Activated CD4-positive, alpha-beta T cell treated with anti-CD3 and anti-CD28 coated beads, Interleukin-2, amount 50 U/mL, for 4 hours (primary cell): ENCODE results near the gene SYT1.
"Not testable (repeated sequence)": the region's sequence is repeated elsewhere in the genome, so short reads cannot be mapped to it uniquely, and the experiment has no call there.

Experiments used
- DNase-seq, 2 experiments: peaks; one replicate each; pipeline ENCODE4 v3.0.0-alpha.2; 2020

The SYT1 gene

DNA sequence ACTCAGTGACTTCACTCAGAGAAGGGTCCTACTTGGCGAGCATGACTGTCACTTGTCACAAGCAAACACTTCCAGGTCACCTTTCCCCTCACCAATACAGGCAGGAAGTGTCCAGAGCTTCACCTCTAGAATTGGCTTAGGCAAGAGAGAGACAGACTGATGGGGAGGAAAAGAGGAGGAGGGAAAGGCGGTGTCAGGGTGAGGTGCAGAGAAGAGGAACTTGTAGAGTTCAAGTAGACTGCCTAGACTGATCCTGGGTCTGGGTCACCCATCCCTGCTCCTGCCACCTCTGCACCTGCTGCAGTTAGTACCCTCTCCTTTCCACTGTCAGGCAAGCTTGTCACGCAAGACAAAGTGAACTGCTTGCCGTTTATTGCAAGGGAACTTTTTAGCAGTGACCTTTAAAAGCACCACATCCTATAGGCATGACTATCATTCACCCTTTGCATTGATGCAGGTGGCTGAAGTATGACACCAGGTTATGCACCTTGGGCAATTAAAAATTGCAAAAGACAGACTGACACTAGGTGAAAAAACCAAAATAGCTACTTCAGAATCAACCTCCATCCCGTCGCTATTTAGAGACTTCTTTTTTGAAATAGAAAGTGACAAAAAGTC is 292.4 kb downstream of the SYT1 start:
- DNase-seq, result no peak

DNA sequence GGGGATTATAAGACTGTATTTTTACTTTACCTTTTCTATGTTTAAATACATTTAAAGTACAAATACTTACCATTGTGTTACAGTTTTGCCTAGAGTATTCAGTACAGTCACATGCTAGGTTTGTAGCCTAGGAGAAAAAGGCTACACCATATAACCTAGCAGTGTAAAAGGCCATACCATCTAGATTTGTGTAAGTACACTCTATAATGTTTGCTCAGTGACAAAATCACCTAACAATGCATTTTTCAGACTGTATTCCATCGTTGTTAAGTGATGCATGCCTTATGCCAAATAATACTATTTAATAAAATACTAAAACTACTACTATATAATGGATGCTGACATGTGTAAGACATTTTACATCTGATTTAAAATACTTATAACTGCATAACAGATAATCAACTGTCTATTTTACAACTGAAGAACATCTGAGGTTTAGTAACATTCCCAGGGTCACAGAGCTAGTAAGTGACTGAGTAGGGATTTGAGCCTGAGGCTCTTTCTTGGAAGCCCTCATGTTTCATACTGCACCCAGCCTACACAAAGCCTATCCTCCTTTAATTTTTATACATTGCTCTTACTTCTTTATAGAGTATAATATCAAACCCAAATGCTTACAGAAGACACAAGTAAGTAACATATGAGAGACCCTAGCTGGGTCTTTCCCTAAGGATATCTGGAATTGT is 296.8 kb downstream of the SYT1 start:
- DNase-seq, result no peak

DNA sequence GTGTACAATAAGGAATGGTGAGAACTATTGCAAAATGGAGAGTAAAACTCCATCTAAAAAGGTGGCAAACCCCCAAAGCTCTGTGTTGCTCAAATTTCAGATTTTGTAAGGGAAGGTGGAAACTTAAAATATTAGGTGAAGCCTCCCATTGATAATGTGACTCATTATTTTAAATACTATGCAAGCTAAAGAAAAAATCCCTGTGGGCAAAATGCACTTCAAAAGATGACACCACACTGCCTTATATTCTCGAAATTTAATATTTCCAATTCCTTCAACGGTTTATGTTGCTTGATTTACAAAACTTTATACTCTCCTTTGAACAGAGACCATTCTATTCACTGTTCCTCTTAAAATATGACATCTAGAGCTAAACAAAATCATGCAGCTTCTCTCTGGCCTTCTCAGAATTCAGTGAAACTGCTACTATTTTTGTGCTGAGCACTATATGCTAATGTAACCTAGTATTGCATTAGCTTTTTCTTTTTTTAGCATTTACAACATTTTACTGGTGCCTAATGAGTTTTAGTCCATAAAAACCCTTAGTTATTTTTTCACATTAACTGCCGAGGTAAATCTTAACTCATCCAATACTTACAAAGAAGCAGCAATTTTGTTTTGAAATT is 297.7 kb downstream of the SYT1 start:
- DNase-seq, result no peak

DNA sequence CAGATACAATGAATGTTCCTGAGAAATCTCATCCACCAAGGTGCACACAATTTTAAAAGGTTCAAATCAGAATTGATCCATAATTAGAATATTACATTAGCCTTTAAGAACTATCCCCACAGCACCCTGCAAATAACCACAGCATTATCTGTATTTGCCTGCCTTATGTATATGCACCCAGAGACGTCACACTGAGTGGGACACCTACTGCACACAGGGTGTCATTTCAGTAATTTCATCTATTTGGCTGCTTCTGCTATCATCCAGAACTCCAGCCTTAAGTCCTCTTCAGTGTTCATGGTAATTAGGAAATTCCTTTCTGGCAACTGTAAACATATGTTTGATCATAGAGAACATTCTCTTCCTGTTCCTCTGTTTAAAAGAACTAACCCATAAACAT is 298.4 kb downstream of the SYT1 start:
- no peak for DNase-seq

DNA sequence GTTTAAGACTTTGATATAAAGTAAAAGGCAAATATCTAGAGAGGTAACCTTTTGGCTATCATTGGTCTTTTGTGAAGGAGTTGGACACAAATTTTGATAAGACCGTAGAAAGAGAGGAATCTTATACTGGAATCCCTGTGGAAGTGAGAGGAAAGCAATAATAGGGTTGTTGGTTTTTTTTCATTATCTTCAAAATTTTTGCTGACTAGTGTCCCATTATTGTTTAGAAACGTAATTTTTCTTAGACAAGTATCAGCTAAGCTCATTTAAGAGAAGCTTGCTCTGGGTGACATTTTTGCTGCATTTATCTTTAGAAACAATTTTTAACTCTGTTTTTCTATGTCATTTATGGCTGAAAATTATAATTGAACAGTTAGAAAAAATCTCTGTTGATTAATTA is 300.3 kb downstream of the SYT1 start:
- no peak for DNase-seq

DNA sequence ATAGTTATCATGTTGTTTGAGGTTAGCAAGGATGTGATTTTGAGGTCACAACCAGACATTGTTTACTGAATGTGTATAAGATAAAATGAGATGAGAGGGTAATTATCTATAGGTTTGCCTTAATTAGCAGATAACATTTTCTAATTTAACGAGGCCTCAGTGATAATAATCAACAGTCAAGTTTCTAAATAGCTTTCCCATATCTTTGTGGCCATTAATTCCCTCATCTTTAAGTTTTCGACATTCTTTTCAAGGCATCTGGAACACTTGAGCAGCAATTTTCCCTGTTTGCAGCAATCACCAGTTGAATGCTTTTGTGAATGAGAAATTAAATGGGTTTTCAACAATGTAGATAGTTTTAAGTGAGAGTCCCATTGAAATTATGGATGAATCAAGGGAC is 304.1 kb downstream of the SYT1 start:
- DNase-seq, result no peak

DNA sequence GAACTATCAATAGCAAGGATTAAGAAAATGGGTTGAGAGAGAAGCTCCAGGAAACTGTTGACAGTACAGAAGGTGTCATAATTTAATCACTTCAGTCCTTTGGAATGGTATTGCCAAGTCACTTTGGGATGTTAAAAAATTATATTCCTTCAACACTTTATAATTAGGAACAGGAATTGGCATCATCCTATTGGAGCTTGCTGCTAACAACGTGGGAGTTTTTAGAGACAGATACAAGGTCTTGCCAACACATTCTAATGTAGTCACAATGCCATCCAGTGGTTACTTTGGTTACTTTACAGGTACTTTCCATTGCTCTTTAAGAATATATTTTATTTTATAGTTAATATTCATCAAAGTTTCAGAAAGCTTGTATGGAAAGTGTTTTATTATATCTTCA is 310.1 kb downstream of the SYT1 start:
- no peak for DNase-seq

DNA sequence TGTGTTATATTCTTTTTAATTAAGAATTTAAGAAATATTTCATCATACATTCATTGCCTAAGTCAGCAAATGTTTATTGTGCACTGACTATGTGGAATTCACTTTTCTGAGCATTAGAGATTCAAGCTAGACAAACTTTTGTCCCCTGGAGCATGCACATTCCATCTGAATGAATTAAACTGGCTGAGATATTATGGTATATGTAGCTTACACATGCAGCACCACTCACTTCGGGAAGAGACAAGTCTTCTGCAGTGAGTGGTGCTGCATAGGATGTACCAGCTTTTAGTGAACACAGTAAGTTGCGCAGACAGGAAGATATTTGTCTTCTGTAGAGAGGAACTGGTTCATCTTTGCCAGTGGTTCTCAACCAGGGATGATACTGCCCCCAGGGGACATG is 318.4 kb downstream of the SYT1 start:
- no peak for DNase-seq

DNA sequence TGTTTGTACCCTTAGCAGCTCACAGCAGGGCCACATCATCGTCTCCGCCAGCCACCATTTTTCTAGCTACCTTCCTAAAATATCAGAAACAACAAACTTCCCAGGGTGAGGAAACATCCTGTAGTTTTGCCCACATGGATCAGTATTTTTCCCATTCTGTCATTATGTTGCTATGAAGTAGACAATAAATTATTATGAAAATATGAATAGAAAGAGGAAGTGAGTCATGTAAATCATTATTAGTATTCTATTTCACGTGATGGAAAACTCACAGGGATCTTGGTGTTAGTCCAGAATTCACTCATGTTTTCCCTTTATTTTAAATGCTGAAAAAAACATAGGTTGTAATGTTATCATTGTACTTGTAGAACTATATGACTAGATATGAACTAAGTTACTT is 319.4 kb downstream of the SYT1 start:
- DNase-seq, result no peak

DNA sequence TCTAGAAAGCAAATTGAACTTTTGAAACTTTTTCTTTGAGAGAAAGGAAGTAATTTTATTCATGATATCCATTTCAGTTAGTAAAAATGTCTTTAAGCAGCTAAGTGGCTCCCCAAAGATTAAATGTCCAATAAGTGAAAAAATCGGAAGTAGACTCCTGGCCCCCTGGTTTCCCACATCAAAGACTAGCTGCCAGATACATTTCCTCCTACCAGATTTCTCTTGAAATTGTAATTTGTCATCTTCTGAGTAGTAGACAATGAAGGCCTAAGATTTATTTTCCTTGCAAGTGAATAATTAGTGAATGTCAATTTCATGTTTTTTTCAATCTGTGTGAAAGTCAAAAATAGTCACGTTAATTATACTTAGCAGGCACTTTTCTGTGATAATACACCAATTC is 321.9 kb downstream of the SYT1 start:
- no peak for DNase-seq

DNA sequence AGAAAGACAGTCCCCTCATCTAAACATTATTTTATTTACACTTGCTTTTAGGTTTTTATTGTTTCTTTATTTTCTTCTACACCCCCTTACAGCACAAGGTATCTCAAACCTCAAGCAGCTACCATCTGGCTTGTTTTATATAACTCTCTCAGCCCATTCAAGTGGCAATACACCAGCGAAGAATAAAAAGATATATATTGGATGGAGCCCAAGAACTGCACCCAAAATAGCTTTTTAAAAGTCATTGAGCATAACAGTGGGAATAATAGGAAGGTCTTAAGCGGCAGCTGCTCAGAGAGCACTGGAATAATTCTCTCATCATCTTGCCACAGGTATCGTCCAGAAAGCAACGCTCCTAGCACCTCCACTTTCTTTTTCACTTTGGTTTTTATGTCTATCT is 322.5 kb downstream of the SYT1 start:
- no peak for DNase-seq

DNA sequence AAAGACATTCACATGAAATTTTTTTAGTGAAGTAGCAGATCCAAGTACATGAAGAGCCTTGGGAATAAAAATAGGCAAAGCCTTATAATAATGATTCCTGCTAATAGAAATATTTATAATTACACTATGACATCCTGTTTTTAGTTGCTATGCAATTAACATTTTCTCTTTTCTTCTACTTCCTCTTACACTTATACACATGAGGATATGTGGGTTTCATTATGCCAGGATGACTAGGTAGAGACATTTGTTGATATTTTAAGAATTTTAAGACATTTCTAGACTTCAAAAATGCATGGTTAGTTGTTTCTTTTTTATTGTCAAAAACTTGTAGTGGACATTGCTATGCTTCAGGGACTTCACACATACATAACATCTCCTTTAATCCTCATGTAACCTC is 326.8 kb downstream of the SYT1 start:
- no peak for DNase-seq

DNA sequence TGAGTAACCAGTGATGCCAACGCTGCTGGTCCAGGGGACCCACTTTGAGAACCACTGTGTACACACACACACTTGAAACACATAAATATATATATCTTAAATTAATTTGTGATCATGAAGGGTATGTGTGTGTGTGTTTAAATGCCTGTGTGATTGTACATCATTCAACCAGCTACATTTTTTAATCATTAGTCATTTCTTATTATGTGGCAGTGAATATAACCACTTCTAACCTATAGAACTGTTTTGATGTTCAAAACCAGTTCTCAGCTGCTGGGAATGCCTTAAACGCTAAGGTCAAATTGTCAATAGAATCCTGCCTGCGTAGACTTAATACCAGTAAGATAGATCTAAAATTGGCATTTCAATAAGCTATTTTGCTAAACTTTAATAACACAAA is 330.0 kb downstream of the SYT1 start:
- DNase-seq, result no peak

DNA sequence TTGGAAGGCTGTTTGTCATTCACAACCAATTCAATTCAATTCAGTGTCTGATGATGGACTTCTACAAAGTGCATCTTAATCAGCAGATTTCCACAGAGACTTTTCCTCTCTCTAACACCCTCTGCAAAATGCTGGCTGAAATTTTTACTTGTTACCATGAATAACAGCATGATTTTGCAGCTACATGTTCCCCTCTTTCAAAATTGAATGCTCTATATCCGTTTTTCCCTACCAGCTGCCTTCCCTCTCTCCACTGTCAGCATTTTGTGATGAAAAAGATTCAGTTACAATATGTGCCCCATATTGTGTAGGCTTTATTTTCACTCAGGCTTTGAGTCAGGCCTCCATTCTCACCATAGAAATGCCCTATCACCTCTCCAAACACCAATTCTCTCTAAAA is 334.6 kb downstream of the SYT1 start:
- DNase-seq, result no peak

DNA sequence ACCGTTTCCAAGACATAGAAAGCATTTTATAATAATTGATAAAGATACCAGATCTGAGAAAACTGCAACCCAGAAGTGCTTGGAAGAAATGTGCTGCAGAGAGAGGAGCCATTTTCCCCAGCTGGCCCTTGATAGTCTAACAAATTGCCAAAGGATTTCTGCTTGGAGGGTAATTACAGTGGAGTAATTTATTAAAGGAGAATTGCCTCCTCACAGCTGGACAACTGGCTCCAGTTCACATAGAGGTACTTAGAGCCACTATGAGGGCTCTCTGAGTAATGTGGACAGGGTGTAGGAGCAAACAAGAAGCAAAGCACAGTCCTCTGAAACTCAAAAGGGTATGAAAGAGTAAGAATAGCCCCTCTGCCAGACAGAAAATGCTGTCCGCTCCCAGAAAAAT is 335.6 kb downstream of the SYT1 start:
- DNase-seq, result no peak

DNA sequence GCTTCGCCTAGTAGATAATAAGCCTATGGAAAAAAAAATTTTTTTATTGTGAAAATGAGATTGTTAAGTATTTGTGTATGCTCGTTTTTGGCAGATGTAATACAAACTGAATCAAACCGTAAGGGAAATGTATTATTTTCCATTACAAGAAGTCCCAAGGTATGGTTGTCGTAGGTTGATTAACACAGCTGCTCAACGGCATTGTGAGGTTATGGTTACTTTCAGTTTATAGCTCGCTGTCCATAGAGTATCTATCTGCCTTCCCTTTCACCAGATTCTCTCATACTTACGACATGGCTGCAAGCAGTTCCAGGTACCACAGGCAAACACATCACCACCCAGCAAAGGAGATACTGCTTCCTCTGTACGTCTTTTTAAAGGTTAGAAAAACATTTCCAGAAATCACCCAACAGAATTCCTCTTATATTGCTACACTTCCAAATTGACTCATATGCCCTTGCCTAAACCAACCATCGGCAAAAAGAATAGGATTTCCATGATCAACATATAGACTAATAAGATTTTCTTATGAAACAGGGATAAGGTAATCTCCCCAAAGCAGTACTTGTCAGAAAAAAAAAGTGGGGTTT is 338.6 kb downstream of the SYT1 start:
- no peak for DNase-seq

DNA sequence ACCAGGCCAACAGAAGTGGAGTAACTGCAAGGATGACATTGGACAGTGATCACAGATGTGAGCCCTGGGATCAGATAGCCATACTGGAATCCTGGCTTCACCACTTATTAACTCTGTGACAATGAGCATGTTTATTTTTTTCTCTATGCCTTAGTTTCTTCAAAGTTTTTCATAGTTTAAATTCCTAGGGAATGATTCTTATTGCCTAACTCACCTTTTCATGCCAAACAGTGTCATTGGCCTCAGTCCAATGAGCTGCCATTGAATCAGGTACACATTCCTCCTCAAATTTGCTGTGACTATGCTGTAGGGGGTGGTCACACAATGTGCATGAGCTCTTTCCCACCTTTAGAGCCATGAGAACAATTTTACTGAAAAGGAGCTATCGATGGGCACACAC is 342.3 kb downstream of the SYT1 start:
- no peak for DNase-seq

DNA sequence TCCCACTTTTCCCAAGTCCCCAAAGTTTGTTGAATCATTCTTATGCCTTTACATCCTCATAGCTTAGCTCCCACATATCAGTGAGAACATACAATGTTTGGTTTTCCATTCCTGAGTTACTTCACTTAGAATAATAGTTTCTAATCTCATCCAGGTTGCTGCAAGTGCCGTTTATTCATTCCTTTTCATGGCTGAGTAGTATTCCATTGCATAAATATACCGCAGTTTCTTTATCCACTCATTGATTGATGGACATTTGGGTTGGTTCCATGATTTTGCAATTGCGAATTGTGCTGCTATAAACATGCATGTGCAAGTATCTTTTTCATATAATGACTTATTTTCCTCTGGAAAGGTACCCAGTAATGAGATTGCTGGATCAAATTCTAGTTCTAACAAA is 345.8 kb downstream of the SYT1 start:
- not testable (repeated sequence) for DNase-seq

DNA sequence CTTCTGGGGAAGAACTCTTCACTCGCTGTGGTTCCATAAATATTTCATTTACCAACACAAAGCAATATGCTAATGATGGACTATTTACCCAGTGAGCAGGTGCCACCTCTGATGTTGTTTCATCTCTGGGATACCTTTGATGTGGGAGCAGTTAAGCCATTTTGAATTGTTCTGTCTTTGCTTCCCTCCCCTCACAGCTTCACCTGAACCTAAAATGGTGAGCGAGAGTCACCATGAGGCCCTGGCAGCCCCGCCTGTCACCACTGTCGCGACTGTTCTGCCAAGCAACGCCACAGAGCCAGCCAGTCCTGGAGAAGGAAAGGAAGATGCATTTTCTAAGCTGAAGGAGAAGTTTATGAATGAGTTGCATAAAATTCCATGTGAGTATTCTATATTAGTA is 352.7 kb downstream of the SYT1 start:
- DNase-seq, result no peak

DNA sequence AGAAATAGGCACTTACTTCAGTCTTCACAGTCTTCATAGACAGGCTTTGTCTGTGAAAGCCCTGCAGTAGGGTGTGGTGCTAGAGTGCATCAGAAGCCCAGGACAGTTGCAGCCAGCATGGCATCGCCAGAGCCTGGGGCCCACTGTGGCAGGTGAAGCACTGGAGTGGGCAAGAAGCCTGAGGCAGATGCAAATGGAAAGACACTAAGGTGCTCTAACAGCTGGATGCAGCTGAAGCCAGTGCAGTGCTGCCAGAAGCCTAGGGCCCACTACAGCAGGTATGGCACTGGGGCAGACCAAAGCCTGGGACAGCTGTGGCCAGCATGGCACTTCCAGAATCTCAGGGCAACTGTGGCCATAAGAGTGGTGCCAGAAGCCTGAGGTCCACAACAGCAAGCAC is 358.6 kb downstream of the SYT1 start:
- DNase-seq, result no peak

DNA sequence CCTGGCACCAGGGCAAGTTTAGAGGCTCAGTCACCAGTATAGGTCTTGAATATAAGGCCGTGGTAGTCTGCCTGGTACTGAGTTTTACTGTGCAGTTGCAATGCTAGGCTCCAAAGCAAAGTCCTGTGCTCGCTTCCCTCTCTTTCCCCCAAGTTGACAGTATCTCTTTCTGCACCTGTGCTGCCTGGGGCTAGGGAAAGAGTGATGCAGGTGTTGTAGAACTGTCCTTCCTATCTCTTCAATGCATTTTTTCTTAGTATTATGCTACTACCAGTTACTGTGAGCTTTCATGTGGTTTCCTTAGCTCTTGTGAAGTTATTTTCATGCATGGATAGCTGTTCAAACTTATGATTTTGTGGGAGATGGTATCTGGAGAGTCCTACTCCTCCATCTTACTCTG is 359.2 kb downstream of the SYT1 start:
- no peak for DNase-seq

DNA sequence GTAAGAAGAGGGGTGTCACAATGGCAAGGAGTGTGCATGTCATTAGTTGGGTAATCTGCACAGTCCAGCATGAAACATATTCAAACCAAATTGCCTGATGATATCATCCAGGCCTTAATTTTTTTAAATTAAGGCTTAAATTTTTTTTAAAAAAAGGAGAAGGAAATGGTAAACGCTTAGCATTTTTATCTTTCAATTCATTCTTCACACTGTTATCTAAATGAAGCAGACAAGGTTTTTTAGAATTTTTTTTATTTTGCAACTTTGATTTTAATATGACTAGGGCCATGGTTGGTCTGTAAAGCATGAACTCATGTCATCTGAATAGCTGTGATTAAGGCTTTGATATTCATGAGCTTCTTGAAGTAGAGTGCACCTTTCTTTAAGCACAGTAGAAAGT is 362.5 kb downstream of the SYT1 start:
- no peak for DNase-seq

DNA sequence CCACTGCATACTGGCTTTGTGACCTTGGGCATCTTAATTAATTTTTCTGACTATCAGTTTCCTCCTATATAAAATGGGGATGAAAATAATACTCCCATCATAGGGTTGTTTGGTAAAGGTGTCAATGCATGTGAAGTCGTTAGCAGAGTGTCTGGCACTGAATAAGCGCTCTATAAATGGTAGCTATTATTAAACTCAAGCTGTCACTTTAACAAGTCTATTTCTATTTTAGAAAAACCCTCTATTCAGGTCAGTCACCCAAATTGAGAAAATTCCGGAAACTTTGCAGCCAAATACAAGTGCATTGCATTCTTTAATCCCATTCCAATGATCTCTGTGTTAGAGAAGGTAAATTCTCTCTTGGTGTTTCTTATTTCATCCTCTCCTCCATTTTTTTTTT is 363.1 kb downstream of the SYT1 start:
- DNase-seq, result no peak

DNA sequence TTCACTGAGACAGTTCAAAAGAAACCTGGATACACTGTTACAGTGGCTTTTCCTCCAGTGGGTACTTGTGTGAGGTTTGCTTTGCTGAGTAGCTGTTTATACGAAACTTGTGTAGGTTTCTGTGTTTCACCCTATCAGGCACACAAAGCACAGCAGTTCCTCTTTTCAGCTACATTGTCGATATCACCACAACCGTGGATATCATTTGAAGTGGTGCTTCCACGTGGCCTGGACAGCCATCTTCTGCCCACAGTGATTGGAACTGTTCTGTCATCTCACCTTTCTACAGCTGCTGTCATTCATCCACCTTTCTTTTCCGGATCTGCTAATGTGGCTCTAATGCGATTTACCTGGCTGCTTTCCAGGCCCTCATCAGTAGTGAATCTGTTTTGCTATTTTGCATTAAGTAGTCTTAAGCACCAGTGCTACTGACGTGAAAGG is 368.8 kb downstream of the SYT1 start:
- DNase-seq, result no peak
